H1 (cell line): ENCODE results near the gene KCNQ1. TPM values are rescaled to one million over a fixed set of nuclear protein-coding genes. Genes with fewer than 3 reads are reported as not detected.

ENCODE experiments used
- CTCF ChIA-PET: fragments of 300-600 bp; sonication (Branson Sonifier 250); formaldehyde crosslinking; loops from one replicate; lab custom pipeline; 2021; ENCODE audit not compliant: partially characterized antibody; lab: Charles Lee
- POLR2A ChIA-PET: fragments of 300-600 bp; sonication (Branson Sonifier 250); formaldehyde crosslinking; loops from one replicate; lab custom pipeline; 2021; ENCODE audit warnings: inconsistent platforms; ENCODE audit not compliant: partially characterized antibody; lab: Charles Lee
- DNase-seq, 2 experiments: peaks; one replicate each; pipeline versions ENCODE4 v3.0.0 to v3.0.0-alpha.2; 2010 to 2022; ENCODE audit warnings: low spot score in 2 of 2, low read depth in 1 of 2, mixed read lengths in 1 of 2
- FAIRE-seq: peaks from 2 replicates; lab custom pipeline; 2011; peaks lifted over from hg19 to GRCh38; lab: Jason Lieb, UNC
- H2AFZ ChIP-seq: 2 replicates; pipeline ENCODE4 v1.8.1; 2012; ENCODE audit warnings: low read length, inconsistent platforms
- H2AK5ac ChIP-seq: 2 replicates; pipeline ENCODE4 v1.6.1; 2013; ENCODE audit warnings: low read depth, low read length
- H2BK120ac ChIP-seq: replicated peaks from 2 replicates; pipeline ENCODE3; 2013; ENCODE audit warnings: low read depth, low read length, inconsistent platforms
- H2BK12ac ChIP-seq: 2 replicates; pipeline ENCODE4 v1.6.1; 2013; ENCODE audit warnings: low read depth, low read length
- H2BK15ac ChIP-seq: 2 replicates; pipeline ENCODE4 v1.6.1; 2013; ENCODE audit warnings: low read length
- H2BK20ac ChIP-seq: 2 replicates; pipeline ENCODE4 v1.6.1; 2013; ENCODE audit warnings: low read length
- H2BK5ac ChIP-seq: 2 replicates; pipeline ENCODE4 v1.6.1; 2013; ENCODE audit warnings: low read depth, low read length
- H3K14ac ChIP-seq: 2 replicates; pipeline ENCODE4 v1.6.1; 2013; ENCODE audit warnings: inconsistent platforms; ENCODE audit not compliant: insufficient read length
- H3K18ac ChIP-seq: 2 replicates; pipeline ENCODE4 v1.6.1; 2013; ENCODE audit warnings: low read length; ENCODE audit errors: extremely low read depth
- H3K23ac ChIP-seq: 2 replicates; pipeline ENCODE4 v1.6.1; 2013; ENCODE audit warnings: inconsistent platforms; ENCODE audit not compliant: insufficient read length
- H3K23me2 ChIP-seq: 2 replicates; pipeline ENCODE4 v1.6.1; 2013; ENCODE audit warnings: low read depth, low read length
- H3K27ac ChIP-seq: 2 replicates; pipeline ENCODE4 v1.6.1; 2011; ENCODE audit warnings: low read depth, low read length, inconsistent platforms
- H3K27me3 ChIP-seq, 4 experiments: replicated peaks in 1 of 4; 1 replicate in 1 of 4; 2 replicates in 3 of 4; pipeline versions ENCODE4 v1.6.1 to v1.8.1; 2011 to 2013; ENCODE audit warnings: low read length in 3 of 4, mild to moderate bottlenecking in 3 of 4, inconsistent platforms in 2 of 4, mixed read lengths in 2 of 4, moderate library complexity in 1 of 4; ENCODE audit not compliant: control insufficient read depth in 3 of 4, insufficient read depth in 3 of 4; ENCODE audit errors: extremely low read depth in 1 of 4
- H3K36me3 ChIP-seq, 4 experiments: 2 replicates each; pipeline versions ENCODE4 v1.6.1 to v1.8.1; 2011 to 2013; ENCODE audit warnings: mild to moderate bottlenecking in 4 of 4, low read length in 3 of 4, moderate library complexity in 2 of 4, control low read depth in 1 of 4, inconsistent platforms in 1 of 4; ENCODE audit not compliant: insufficient read depth in 4 of 4, control insufficient read depth in 2 of 4
- H3K4ac ChIP-seq: replicated peaks from 2 replicates; pipeline ENCODE3; 2013; ENCODE audit warnings: low read length, low read depth, mixed read lengths, inconsistent platforms; ENCODE audit not compliant: insufficient read length
- H3K4me1 ChIP-seq, 4 experiments: replicated peaks in 1 of 4; 1 replicate in 1 of 4; 2 replicates in 3 of 4; pipeline versions ENCODE4 v1.6.1 to v1.8.1; 2011 to 2013; ENCODE audit warnings: low read length in 3 of 4, inconsistent platforms in 2 of 4, mixed read lengths in 1 of 4; ENCODE audit not compliant: insufficient read depth in 4 of 4, control insufficient read depth in 3 of 4
- H3K4me2 ChIP-seq, 2 experiments: 2 replicates each; pipeline versions ENCODE4 v1.6.1 to v1.8.1; 2011 to 2013; ENCODE audit warnings: low read depth in 2 of 2, low read length in 2 of 2, control low read depth in 1 of 2, inconsistent platforms in 1 of 2, mild to moderate bottlenecking in 1 of 2; ENCODE audit not compliant: insufficient read depth in 1 of 2
- H3K4me3 ChIP-seq, 4 experiments: fragments of 200-600, 300-600 bp in 1 of 4; sonication (generic), shearing (Covaris generic), sonication (Bioruptor Twin) in 1 of 4; 2 replicates each; pipeline versions ENCODE4 v1.5.1 to v1.8.1; 2011 to 2016; ENCODE audit warnings: low read length in 4 of 4, low read depth in 3 of 4, control low read depth in 2 of 4, inconsistent platforms in 2 of 4, mild to moderate bottlenecking in 2 of 4, mixed read lengths in 1 of 4, moderate library complexity in 1 of 4; ENCODE audit not compliant: insufficient read depth in 2 of 4; ENCODE audit errors: extremely low read depth in 1 of 4
- H3K56ac ChIP-seq: replicated peaks from 2 replicates; pipeline ENCODE3; 2013; ENCODE audit warnings: low read depth, mild to moderate bottlenecking, mixed read lengths, low read length, inconsistent platforms; ENCODE audit not compliant: insufficient read length
- H3K79me1 ChIP-seq: 2 replicates; pipeline ENCODE4 v1.6.1; 2013; ENCODE audit warnings: low read depth, low read length, control low read depth
- H3K79me2 ChIP-seq, 2 experiments: 2 replicates each; pipeline versions ENCODE4 v1.6.1 to v1.8.1; 2012 to 2013; ENCODE audit warnings: low read length in 2 of 2, mild to moderate bottlenecking in 2 of 2, inconsistent platforms in 1 of 2; ENCODE audit not compliant: insufficient read depth in 2 of 2, control insufficient read depth in 1 of 2
- H3K9ac ChIP-seq, 4 experiments: replicated peaks in 1 of 4; 1 replicate in 1 of 4; 2 replicates in 3 of 4; pipeline versions ENCODE4 v1.6.1 to v1.8.1; 2011 to 2013; ENCODE audit warnings: low read depth in 3 of 4, low read length in 3 of 4, control low read depth in 2 of 4, mild to moderate bottlenecking in 2 of 4, moderate library complexity in 2 of 4, inconsistent platforms in 1 of 4; ENCODE audit errors: extremely low read depth in 1 of 4
- H3K9me3 ChIP-seq, 2 experiments: 2 replicates each; pipeline versions ENCODE4 v1.6.1 to v1.8.1; 2012 to 2013; ENCODE audit warnings: mild to moderate bottlenecking in 2 of 2, moderate library complexity in 2 of 2, control low read depth in 1 of 2, inconsistent platforms in 1 of 2, low read depth in 1 of 2, low read length in 1 of 2, mixed read lengths in 1 of 2; ENCODE audit not compliant: insufficient read depth in 2 of 2
- H4K20me1 ChIP-seq, 2 experiments: replicated peaks in 1 of 2; 2 replicates each; pipeline versions ENCODE3 to v1.8.1; 2011 to 2013; ENCODE audit warnings: inconsistent platforms in 2 of 2, low read length in 2 of 2, mild to moderate bottlenecking in 1 of 2; ENCODE audit not compliant: insufficient read depth in 2 of 2, control insufficient read depth in 1 of 2
- H4K5ac ChIP-seq: 2 replicates; pipeline ENCODE4 v1.6.1; 2013; ENCODE audit warnings: low read length, low read depth, mixed read lengths, inconsistent platforms; ENCODE audit not compliant: insufficient read length
- H4K8ac ChIP-seq: 2 replicates; pipeline ENCODE4 v1.8.0; 2013; ENCODE audit warnings: mild to moderate bottlenecking, moderate library complexity, low read length, inconsistent platforms; ENCODE audit not compliant: insufficient read depth; ENCODE audit errors: extremely low read depth
- H4K91ac ChIP-seq: replicated peaks from 2 replicates; pipeline ENCODE3; 2013; ENCODE audit warnings: low read length, mixed read lengths, inconsistent platforms; ENCODE audit not compliant: insufficient read length
- CHD2 ChIP-seq: IDR thresholded peaks from 2 replicates; pipeline ENCODE4 v1.6.1; 2012; ENCODE audit warnings: low read length, improper control_type of control experiment
- SP1 ChIP-seq: IDR thresholded peaks from 2 replicates; pipeline ENCODE4 v1.6.1; 2011; ENCODE audit warnings: low read depth, low read length
- SUZ12 ChIP-seq: fragments of 200-600 bp; sonication (generic); IDR thresholded peaks from 2 replicates; pipeline ENCODE4 v1.6.1; 2012; ENCODE audit warnings: mild to moderate bottlenecking, inconsistent platforms, low read length, moderate library complexity, mixed read lengths
- WGBS, 2 experiments: shearing (Covaris generic) in 1 of 2; methylation state at CpG; one replicate each; pipeline versions ENCODE4 v1.1.6 to v1.1.7; 2013 to 2015; ENCODE audit warnings: low lambda C conversion rate in 2 of 2, mixed read lengths in 2 of 2, inconsistent platforms in 1 of 2, low coverage in 1 of 2, missing lambda C conversion rate in 1 of 2; ENCODE audit not compliant: insufficient replicate concordance in 2 of 2, insufficient coverage in 1 of 2, insufficient read length in 1 of 2; ENCODE audit errors: extremely low coverage in 1 of 2, missing lambda C conversion rate in 1 of 2; 5-methylcytosine and 5-hydroxymethylcytosine counted together
- polyA plus RNA-seq, 7 experiments: library from polyadenylated mRNA; depleted of rRNA in 3 of 7; stranded (reverse) in 5 of 7; unstranded in 2 of 7; fragments of >200 nt in 5 of 7; fragments of 200-250 nt in 2 of 7; gene quantifications; 1 replicate in 5 of 7; 2 replicates in 1 of 7; 4 replicates in 1 of 7; pipeline versions ENCODE4 v1.2.1 to v1.2.3, GENCODE V29; 2011 to 2013; ENCODE audit warnings: missing spikeins in 2 of 7, mixed read lengths in 2 of 7
- total RNA-seq: library from RNA; stranded (reverse); fragmentation: NEBNext Ultra II Directional; extraction: Animal tissue kit (Norgen Biotek cat#: 25700); gene quantifications from 2 replicates; pipeline ENCODE4 v1.2.1, GENCODE V29; 2021

Gene KCNQ1
- total and polyA plus RNA-seq, 2 of the 8 experiments (the other 6 are each of a cell fraction or from before 2014, with no cell fraction given) = 1.9 to 2.0 TPM

DNA sequence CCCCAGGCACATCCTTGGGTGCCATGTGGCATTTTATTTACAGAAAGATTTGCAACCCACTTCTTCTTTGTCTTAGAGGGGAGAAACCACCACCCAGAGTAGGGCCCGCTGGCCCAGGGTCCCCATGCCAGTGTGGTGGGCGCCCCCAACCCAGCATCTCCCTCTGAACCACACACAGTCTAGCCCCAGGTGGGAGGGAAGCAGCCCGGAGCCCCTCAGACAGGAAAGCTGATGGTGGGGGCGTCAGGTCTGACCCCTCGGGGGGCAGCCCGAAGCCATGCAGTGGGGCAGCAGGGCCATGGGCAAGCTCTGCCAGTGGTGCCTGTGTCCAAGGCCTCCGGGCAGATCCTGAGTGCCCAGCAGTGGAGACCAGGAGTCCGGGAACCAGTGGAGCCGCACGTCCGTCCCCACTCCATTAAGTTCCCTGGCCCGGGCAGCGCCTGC lies 12.2 kb upstream of the KCNQ1 start:
- no peak overlapping the region for H2AK5ac ChIP-seq
- H3K18ac ChIP-seq = no peak overlapping the region
- no peak overlapping the region for H2BK20ac ChIP-seq
- no peak overlapping the region for H2BK120ac ChIP-seq
- peak overlapping the region; percentile 14; the same call in 1 of the 2 replicates for H4K8ac ChIP-seq
- H3K9ac ChIP-seq = no peak overlapping the region
- peaks cover 0 to 8% (median 4%) of the 10 kb centered on the region in 4 experiments; a peak in 3 of 7 replicates for H3K27me3 ChIP-seq
- no peak overlapping the region for H3K27ac ChIP-seq
- no peak for TF ChIP-seq CHD2
- no peak for TF ChIP-seq SUZ12
- TF ChIP-seq SP1 = no peak
- H3K9me3 ChIP-seq = no peaks in the 10 kb centered on the region; a peak in 1 of 4 replicates
- no peak overlapping the region for H2BK5ac ChIP-seq
- no peak overlapping the region for H2BK15ac ChIP-seq
- H3K14ac ChIP-seq = no peak overlapping the region
- no peaks in the 10 kb centered on the region; a peak in 1 of 7 replicates for H3K4me1 ChIP-seq
- no peaks in the 10 kb centered on the region for H3K79me1 ChIP-seq
- WGBS, 2 experiments = 98% methylated on average over 10 of the region's 13 CpGs; no CpG with 5 or more reads in 1 of the 2 experiments
- no peaks in the 10 kb centered on the region for H3K79me2 ChIP-seq
- ChIA-PET POLR2A (no interaction called here), CTCF (interaction anchor here (2.4 to 4.6 kb wide), 2 partner anchors 95 to 100 kb away, joined by 12 to 37 read pairs; no protein-coding TSS in a partner anchor)
- H4K20me1 ChIP-seq = peaks cover 0 to 27% of the 10 kb centered on the region in 2 experiments
- peaks cover 26% of the 10 kb centered on the region; the same call in 1 of the 2 replicates for H3K23me2 ChIP-seq
- H4K5ac ChIP-seq = no peak overlapping the region
- no peak overlapping the region for H3K4ac ChIP-seq
- H3K36me3 ChIP-seq = no peaks in the 10 kb centered on the region
- no peak overlapping the region for H3K23ac ChIP-seq
- no peak for DNase-seq
- no peak overlapping the region for H3K56ac ChIP-seq
- no peak overlapping the region for H3K4me2 ChIP-seq
- no peak overlapping the region for H2AFZ ChIP-seq
- no peak overlapping the region for H2BK12ac ChIP-seq
- FAIRE-seq = no peak
- no peak overlapping the region for H4K91ac ChIP-seq
- H3K4me3 ChIP-seq = no peak overlapping the region
